Bone marrow (tissue), 2 donors: ENCODE measurements around the gene ERBB4.

Experiments used
- DNase-seq, 2 donors: peaks; one replicate each; lab custom pipeline; 2025; lab: John Stamatoyannopoulos, UW

ERBB4 gene

DNA sequence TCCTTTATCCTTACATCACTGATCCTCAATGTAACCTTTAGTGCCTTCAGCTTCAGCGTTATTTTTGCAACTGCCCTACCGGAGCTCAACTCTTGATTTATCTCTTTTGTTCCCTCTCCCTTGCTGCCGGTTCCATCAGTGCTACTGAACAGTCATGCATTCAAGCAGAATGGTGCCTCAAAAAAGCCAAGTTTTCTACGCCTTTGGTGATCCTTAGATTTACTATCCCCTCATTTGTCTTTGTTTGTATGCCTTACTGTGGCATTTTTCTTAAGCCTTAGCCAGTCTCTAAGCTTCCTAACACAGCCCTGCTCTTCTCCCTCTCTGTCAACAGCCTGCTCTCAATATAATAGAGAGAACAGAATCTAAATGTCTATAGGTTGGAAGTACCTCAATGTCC, 1134.5 kb downstream of the ERBB4 start:
- DNase-seq: no peak

DNA sequence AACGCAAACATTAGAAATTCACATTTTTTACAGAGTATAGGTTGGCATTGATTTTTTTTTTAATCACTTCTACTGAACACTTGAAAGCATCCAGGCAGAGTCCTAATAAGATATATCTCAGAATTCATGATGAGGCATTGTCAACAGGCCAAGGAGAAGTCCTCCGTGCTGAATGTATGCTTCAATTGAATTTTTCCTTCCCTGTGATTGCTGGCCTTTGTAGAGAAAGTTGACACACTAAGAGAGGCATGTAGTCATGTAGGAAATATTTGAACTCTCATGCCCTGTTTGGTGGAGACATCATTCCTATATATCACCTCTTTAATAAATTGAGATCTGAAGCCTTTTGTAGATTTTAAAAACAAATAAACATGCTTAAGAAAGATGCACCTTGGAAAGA, 1137.3 kb downstream of the ERBB4 start:
- no peak for DNase-seq

DNA sequence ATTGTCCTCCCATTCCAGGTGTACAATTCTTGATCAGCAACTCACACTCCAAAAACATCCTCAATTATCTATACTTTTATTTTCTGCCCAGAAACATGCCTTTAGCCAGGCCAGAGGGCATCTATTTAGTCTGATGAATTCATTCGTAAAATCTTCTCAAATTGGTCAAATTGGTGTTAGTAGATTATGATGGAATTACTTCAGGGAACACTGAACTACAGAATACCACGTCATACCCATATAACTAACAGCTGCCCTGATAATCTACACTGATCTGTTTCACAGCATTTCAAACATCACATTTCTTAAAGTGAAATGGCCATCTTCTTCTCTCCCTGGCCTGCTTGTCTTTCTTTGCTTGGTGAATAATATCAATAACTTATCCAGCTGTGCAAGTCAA, 1140.8 kb downstream of the ERBB4 start:
- no peak for DNase-seq

DNA sequence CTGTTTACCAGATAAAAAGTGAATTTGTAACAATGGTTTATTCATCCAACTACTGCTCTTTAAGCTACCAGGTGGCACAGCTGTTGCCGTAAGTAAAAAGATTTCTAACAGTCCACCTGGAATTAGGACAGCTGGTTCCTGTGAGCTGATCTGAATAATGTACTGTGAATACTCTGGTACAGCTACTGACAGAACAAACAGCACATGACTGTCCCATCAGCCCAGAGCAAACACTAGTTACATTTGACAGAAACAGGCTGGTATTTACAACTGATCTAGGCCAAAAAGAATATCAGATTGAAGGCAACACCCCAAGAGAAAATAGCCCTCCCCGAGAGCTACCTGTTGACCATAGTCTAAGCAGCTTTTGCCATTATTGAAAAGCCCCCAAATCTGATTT, 1141.8 kb downstream of the ERBB4 start:
- DNase-seq: no peak

DNA sequence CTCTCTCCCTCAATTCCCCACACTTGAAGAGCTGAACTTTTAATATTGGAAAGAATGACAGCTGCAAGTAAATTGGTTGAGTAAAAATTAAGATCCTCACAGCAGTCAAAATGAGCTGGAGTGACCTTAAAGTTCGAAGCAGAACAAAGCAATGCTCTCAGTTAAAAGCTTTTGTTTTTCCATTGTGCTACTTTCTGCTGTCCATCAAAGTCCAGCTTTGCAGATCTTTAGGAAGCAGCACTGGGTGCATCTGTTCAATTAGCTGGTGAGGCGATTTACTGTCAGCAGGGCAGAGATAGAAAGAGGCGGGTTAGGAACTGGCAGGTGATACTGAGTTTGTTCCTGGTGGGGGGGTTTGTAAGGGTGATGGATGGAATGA, 1147.4 kb downstream of the ERBB4 start:
- DNase-seq: no peak

DNA sequence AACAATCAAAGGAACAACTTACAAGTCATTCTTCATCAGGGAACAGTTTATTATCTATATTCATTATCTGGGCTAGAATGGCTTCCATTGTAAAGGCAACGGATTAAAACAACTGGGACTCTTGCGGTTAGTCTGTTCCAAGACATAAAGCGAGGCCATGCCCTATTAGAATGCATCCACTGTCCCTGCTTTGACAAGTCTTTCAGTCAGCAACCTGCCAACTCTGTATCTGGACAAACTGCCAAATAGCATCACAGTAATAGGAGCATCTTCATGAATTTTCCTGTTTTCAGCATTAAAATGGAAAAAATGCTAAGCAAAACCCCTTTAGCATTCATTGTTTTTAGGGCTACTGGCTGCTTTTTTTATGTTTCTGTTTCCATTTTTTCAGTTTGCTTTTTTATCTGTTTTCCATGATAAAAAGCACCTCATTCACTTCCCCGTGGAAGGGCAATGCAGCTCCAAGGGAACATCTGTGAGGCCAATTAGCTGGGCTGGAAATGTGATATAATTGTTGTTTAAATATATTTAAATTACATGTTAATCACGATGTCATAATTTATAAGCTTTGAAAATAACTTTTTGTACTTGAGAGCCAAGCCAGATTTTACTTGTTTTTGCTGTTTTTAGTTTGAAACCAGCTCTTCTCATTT, 1147.9 kb downstream of the ERBB4 start:
- DNase-seq: no peak

DNA sequence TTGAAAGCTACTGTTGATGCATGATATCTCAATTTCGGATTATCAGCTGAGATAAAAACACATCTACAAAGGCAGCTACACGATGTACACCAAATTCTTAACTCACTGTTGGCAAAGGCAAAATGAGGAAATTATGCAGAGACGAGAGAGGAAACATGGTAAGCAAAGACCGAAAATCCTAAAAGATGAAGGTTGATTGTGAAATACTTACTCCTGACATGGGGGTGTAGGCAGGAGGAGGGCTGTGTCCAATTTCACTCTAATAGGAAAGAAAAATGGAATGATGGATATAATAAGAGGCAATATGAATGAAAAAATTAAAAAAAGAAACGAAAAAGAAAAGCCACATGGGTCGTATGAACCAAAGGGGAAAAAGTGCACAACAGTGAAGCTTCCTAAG, 1150.9 kb downstream of the ERBB4 start:
- DNase-seq: no peak

DNA sequence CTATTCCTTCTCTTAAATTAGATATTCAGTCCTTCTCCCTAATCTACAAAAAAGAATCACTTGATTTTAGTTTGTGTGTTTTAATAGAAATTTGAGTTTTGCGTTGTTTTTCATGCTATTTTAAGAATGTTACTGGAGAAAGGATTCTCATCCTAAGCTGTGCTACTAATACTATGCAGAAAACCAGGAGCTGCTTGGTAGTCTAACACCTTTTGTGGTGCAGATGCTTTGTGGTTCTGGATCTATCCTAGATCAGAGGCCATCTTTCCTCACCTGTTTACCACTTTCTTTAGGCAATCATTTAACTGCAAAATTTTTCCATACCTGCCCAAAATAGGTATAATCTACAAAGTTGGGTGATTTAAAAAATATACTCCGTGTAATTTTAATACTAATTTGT, 1158.6 kb downstream of the ERBB4 start:
- no peak for DNase-seq

DNA sequence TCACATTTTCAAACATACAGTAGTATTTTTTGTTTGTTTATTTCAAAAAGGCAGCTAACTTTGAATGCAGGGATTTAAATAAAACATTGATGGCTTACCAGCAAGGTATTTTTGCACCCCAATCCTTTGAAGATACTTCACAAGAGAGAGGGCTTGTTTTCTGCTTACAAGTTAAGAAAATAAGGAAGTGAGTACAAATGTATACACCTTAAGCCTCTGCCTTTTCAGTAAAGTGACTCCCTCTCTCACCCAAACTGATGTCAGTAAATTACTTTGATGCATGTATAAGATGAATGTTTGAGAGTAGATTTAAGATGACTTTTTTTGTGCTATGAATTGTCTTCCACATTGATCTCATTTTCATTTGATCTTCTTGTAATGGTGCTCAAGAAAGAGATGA, 1162.2 kb downstream of the ERBB4 start:
- DNase-seq: no peak

DNA sequence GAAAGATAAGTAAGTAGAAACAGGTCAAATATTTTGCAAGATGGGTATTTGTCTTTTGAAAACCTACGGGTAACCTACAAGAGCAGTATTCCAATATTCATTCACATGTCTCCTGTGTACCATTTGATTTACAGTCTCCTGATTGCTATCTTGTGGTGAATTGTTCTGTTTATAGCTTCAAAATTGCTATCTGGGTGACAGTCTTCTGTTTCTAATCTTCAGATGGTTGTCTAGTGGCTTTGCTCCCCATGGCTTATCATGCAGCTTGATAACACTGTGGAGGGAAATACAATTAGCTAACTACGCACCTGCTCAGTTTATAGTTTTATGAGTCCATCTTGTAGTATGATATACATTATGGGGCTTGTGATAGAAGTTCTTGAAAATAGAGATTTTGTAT, 1165.4 kb downstream of the ERBB4 start:
- no peak for DNase-seq

DNA sequence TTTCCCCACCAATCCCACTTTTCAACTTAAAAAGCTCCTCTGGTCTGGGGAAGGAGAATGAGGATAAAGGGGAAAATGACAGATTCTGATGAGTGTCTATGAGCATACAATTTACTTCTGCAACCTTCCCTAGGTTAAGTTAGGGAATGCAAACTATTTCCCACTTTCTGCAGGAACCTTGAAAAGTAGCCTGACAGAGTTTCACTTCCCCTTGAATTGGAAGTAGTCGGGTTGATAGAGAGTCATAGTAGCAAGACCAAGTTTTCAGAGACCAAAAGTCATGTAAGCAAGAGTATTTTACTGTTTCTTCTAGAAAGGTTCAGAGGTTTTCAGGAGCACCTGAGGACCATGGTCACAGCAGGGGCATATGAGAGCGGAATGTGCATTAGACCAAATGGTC, 1167.1 kb downstream of the ERBB4 start:
- DNase-seq: no peak

DNA sequence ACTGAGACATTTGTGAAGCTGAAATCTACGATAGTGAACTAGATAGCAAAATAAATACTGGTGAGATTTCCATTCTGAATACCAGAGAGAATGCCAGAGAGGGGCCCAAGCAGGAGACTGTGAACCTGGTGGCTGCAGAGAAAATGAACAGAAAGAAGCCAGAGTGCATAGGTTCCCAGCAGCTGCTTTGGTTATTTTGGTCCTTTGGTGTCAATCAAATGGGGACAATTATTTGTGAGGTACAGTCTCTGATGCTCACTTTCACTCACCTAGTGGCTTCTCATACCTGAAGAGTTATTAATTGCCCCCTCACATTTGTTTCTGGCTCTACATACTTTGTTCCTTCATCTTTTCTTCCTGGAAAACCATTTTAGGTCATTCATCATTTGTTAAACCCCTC, 1170.1 kb downstream of the ERBB4 start:
- DNase-seq: no peak

DNA sequence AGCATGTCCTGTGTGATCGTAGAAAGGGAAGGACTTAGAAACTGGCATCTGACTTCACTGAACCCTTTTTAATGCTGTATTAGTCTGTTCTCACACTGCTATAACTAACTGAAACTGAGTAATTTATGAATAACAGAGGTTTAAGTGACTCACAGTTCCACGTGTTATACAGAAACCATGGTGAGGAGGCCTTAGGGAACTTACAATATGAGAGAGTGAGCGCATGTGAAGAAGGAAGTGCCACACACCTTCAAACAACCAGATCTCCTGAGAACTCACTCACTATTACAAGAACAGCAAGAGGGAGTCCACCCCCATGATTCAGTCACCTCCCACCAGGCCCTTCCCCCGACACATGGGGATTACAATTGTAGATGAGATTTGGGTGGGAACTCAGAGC, 1170.9 kb downstream of the ERBB4 start:
- no peak for DNase-seq

DNA sequence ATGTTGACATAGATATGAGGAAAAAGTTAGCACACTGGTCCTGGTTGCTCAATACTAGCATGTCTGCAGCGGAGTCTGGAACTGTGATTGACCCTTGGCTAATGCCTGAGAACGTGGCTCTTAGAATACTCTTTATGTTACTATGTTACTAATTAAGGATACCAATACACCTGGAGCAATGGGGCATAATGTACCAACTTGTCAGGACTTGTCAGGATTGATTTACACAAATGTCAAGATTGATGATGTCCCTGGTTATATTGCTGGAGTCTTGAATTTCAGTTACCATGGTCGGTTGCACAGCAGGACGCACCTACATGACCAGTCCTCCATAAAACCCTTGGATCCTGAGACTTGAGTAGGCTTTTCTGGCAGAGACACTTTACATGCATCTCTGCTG, 1171.3 kb downstream of the ERBB4 start:
- no peak for DNase-seq

DNA sequence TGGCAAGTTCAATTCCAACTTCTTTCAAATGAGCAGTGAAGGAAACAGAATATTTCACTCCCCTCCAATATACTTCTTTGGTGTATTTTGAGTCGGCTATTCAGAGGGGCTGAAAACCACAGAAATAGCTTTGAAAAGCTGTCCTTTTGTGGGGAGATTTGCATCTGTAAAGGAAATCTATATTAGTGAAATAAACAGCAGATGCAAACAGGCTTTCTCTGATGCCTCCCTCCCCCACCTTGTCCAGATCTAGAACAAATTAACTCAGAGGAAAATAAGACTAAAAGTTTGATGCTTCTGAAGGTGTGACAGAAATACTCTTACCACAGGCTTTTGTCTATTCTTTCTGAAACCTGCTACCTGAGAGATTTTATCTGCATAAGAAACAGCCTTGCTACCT, 1173.7 kb downstream of the ERBB4 start:
- DNase-seq: no peak

DNA sequence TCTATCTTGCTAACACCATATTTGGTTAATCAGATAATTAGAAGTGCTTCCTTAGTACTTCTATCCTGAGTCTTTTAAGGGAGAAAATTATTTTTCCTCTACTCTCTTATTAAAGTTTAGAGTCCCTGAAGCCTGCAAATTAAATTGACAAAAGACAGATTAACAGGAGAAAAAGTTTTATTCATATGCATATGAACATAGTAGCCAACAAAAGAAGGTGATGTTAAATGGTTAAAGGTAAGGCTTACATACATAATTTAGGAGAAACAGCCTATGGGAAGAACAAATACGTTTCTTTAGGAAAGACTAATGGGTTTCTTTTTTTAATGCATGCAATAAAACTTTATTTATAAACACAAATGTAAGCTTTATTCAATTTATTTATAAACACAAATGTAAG, 1177.2 kb downstream of the ERBB4 start:
- no peak for DNase-seq

DNA sequence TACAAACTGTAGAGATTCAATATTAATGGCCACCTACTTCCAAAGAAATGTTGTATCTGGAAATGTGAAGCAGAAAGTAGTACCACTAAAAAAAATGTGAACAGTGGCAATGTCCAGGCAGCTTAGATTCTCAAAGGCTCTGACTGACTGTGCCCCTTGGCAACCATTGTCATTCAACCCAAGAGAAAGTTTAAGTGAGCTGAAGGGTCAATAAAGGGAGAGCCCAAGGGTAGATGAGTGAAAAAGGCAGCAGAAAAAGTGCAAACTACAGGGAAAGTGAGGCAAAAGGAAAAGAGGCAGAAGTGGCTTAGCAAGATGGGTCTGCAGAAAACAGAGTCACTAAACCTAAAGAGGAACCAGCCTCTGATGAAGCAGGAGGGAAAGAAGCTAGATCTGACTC, 1179.3 kb downstream of the ERBB4 start:
- DNase-seq: no peak

DNA sequence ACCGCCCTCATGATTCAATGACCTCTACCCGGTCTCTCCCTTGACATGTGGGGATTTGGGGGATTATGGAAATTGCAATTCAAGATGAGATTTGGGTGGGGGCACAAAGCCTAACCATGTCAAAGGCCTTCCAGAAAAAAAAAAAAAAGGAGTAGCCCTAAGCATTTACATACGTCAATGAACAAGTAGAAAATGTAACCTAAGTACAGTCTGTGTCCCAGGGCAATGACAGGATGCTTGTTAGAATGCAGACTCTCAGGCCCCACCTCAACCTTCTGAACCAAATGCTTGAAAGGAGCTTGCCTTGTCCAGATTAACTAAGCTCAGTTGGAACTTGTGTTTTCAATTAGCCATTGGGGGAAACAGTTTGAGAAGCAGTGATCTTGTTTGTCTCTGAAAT, 1180.1 kb downstream of the ERBB4 start:
- no peak for DNase-seq

DNA sequence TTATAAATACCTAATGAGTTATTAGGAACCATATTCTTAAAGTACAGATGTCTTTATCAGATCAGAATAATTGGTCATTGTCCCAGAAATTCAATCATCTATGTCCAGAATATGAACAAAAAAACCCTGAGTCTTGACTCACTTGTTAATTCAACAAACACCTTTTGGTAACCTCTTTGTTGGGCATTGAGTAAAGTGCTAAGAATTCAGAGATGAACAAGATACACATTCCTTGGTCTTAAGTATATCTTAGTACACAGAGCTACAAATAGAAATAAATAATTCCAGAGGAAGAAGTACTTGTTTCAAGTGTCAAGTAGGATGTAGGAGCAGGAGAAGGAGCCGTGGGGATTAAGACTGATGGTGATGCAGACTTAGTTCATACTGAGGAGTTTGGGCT, 1184.1 kb downstream of the ERBB4 start:
- DNase-seq: no peak

DNA sequence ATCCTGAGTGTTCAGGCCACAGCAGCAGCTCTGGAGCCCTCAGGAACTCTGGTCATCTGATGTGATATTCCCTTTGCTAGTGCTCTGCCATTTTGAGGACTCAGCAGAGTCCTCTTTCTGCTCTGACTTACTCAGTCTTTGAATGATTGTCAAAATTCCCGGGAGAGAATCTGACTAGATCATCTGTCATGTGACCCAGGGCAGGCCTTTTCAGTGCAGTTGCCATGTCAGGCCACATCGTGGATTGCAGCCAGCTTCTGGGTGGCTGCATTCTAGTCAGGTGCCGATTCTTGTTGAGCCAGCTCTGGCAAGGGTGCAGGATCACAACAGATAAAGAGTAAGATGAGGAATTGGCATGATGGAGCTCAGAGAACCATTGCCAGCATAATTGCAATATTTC, 1186.6 kb downstream of the ERBB4 start:
- no peak for DNase-seq

DNA sequence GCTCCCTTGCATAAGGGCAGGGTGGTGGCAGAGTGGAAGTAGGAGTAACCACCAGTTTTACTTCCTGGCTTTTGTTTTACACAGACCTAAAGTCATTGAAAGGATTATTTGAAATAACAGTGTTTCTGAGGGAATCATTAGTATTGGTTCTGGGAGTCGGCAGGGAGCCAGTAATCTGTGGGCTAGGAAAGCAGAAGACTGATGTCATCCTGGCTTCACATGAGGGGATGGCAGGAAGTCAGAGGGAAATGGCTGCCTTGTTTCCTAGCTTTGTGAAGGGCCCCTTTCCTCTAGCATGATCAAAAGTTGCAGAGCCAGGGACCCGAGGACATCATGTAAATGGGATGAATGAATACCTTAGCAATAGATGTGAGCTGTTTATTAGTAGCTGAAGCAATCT, 1189.6 kb downstream of the ERBB4 start:
- DNase-seq: no peak

DNA sequence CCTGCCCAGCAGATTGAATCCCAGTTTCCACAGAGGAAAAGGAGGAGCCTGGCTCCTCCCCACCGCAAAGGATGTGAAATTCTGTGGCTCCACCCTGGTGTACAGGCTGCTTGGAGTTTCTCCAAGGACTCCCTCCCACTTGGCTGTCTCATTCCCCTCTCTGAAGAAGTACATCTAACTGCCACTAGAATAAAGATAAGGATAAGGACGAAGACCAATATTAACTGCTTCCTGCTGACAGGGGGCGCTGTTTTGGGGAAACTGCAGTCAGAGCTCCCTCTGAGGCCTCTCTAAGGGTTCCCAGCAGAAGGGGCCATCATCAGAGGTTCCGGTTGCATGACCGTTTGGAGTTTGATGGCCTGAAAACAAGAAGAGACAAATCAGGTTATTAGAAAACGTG, 1191.3 kb downstream of the ERBB4 start:
- no peak for DNase-seq

DNA sequence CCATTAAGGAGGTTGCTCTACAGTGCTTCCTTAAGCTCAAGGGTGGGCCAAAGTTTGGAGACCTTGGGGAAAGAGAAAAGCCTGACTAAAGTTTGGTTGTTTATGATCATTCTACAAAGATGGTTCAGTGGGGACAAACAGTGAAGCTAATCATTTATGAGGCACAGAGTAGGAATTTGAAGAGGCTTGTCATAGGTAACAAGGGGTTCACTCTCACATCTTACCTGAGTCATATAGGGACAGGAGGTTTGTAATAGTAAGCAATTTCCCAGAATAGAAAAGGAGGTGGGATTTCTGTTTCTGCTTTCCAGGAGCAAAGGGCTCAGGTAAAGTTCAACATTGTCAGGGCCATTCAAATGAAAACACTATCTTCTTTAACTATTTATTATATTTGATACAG, 1194.3 kb downstream of the ERBB4 start:
- no peak for DNase-seq

DNA sequence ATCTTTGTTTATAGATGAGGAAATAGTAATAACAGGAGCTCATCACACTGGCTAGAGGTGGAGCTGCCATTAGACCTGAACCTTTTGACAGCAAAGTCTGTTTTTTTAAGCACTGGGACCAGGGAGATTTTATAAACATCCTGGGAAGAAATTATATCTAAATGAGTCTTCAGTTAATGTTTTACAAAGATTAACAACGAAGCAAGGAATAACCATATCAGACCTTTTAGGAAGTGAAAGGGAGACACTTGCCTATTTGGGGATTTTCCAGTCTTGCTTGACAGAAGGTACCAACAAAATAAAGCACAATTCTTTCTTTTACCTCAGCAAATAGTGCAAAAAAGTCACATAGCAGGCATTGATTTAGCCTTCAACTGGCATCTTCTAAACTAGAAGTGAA, 1205.2 kb downstream of the ERBB4 start:
- DNase-seq: no peak

DNA sequence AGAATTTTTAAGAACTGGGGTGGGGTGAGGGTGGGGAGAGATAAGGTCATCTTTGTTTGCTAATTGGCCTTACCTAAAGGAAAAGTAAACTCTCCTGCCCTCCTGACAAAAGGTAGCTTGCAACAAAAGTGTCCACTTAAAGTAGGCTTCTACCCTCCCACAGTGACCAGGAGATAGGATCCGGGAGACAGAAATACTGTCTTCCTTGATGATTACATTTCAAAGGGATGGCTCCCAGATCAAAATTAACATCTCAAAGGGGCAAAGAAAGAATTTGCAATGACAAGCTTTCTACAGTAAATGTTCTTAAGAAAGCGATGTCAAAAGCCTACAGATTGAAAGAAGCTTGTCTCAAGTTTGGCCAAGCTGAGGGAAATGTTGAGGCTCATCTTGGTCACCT, 1206.9 kb downstream of the ERBB4 start:
- no peak for DNase-seq
